ENCODE results near the gene ADAMTS19. TPM values are rescaled to one million over a fixed set of nuclear protein-coding genes. Genes with fewer than 3 reads are reported as not detected.

The ADAMTS19 gene
- total and polyA plus RNA-seq, 2 of the 13 experiments (the other 11 are each of a cell fraction or from before 2014, with no cell fraction given), result not detected

DNA sequence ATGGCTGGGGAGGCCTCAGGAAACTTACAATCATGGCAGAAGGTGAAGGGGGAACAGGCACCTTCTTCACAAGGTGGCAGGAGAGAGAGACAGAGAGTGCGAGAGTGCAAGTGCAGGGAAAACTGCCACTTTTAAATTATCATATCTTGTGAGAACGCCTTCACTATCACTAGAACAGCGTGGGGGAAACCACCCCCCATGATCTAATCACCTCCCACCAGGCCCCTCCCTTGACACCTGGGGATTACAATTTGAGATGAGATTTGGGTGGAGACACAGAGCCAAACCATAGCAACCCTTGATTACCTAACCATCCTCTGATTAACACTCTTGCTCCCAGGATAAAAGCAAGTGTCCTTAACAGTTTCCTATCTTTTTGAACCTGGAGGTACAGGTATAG lies 21.1 kb downstream of the ADAMTS19 start:
- H3K4me3 ChIP-seq (replicated peaks in 1 of 3; ENCODE audit: insufficient read depth in 1 of 3, low read depth in 2 of 3, low read length in 3 of 3), result no peak overlapping the region
- no peaks in the 10 kb centered on the region for H3K9me3 ChIP-seq (ENCODE audit: low read length)
- H3K4me2 ChIP-seq (ENCODE audit: low read depth, low read length), result no peak overlapping the region
- no peak overlapping the region for H3K9ac ChIP-seq (ENCODE audit: insufficient read depth, low read depth, low read length)
- 0% methylated on average over 3 of the region's 3 CpGs for WGBS (ENCODE audit: low lambda C conversion rate)
- POLR2A ChIA-PET, result no interaction called here
- no peak for TF ChIP-seq SRSF4 (IDR thresholded peaks at IDR 0.05; ENCODE audit: low read depth, low read length, poor library complexity, severe bottlenecking)
- TF ChIP-seq, protein P1, sequence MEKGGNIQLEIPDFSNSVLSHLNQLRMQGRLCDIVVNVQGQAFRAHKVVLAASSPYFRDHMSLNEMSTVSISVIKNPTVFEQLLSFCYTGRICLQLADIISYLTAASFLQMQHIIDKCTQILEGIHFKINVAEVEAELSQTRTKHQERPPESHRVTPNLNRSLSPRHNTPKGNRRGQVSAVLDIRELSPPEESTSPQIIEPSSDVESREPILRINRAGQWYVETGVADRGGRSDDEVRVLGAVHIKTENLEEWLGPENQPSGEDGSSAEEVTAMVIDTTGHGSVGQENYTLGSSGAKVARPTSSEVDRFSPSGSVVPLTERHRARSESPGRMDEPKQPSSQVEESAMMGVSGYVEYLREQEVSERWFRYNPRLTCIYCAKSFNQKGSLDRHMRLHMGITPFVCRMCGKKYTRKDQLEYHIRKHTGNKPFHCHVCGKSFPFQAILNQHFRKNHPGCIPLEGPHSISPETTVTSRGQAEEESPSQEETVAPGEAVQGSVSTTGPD (CRISPR knock-in tag; IDR thresholded peaks at IDR 0.05), result no peak
- no peak for TF ChIP-seq XRCC5 (optimal IDR thresholded peaks at IDR 0.05; ENCODE audit: low read length)
- TF ChIP-seq KMT2A (CRISPR knock-in tag; IDR thresholded peaks at IDR 0.05), result no peak
- TF ChIP-seq, protein P2, sequence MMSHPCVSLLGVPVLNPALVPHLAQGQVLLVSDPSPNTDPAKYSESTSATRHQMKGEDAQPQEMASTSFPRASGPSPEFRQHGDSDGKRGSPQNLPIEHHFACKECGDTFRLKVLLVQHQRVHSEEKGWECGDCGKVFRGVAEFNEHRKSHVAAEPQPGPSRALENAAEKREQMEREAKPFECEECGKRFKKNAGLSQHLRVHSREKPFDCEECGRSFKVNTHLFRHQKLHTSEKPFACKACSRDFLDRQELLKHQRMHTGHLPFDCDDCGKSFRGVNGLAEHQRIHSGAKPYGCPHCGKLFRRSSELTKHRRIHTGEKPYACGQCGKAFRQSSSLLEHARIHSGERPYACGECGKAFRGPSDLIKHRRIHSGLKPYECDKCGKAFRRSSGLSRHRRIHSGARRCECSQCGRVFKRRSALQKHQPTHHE (CRISPR knock-in tag; IDR thresholded peaks at IDR 0.05; ENCODE audit: borderline replicate concordance), result no peak
- TF ChIP-seq, protein P3, sequence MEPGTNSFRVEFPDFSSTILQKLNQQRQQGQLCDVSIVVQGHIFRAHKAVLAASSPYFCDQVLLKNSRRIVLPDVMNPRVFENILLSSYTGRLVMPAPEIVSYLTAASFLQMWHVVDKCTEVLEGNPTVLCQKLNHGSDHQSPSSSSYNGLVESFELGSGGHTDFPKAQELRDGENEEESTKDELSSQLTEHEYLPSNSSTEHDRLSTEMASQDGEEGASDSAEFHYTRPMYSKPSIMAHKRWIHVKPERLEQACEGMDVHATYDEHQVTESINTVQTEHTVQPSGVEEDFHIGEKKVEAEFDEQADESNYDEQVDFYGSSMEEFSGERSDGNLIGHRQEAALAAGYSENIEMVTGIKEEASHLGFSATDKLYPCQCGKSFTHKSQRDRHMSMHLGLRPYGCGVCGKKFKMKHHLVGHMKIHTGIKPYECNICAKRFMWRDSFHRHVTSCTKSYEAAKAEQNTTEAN (CRISPR knock-in tag; conservative IDR thresholded peaks at IDR 0.05), result no peak
- TF ChIP-seq ZNF354B (CRISPR knock-in tag; IDR thresholded peaks at IDR 0.05), result no peak
- TF ChIP-seq CENPT (CRISPR knock-in tag; IDR thresholded peaks at IDR 0.05; ENCODE audit: low read depth), result no peak
- no peak for TF ChIP-seq TBL1XR1 (IDR thresholded peaks at IDR 0.05; ENCODE audit: borderline replicate concordance, low read length, partially characterized antibody)
- no peak for TF ChIP-seq U2AF1 (optimal IDR thresholded peaks at IDR 0.05; ENCODE audit: low read depth, low read length)
- TF ChIP-seq ZNF790 (CRISPR knock-in tag; IDR thresholded peaks at IDR 0.05; ENCODE audit: borderline replicate concordance), result no peak
- no peak for TF ChIP-seq AGO2 (optimal IDR thresholded peaks at IDR 0.05; ENCODE audit: low read depth, low read length)
- no peak for TF ChIP-seq WIZ (CRISPR knock-in tag; IDR thresholded peaks at IDR 0.05)
- no peak overlapping the region for H2AFZ ChIP-seq (ENCODE audit: low read length)
- CTCF ChIA-PET (ENCODE audit: low intra/inter-chr PET ratio, low total read pairs), result no interaction called here
- H3K4me1 ChIP-seq (ENCODE audit: insufficient read depth, low read length), result no peaks in the 10 kb centered on the region
- no peaks in the 10 kb centered on the region for H3K27me3 ChIP-seq (ENCODE audit: control insufficient read depth in 1 of 2, insufficient read depth in 2 of 2, low read length in 2 of 2)
- H4K20me1 ChIP-seq (ENCODE audit: insufficient read depth, low read length), result no peaks in the 10 kb centered on the region
- in situ Hi-C loops (cut with HindIII; ENCODE audit: extremely low pct_ligation_motif_present, low pct_unique_long_range_greater_than_20kb) (no loop called here), intact Hi-C loops (cut with micrococcal nuclease; ENCODE audit: unreplicated experiment) (no loop called here)
- DNase-seq (ENCODE audit: low spot score) (no peak), FAIRE-seq (no peak), ATAC-seq (no peak)
- BruUV-seq (replicated peaks), result no TSS peak
- H3K36me3 ChIP-seq (replicated peaks in 1 of 2; ENCODE audit: control insufficient read depth in 1 of 2, insufficient read depth in 2 of 2, low read length in 2 of 2), result no peaks in the 10 kb centered on the region
- H3K79me2 ChIP-seq (ENCODE audit: insufficient read depth, low read length), result no peaks in the 10 kb centered on the region
- no peak overlapping the region for H3K27ac ChIP-seq (ENCODE audit: extremely low read length, insufficient read depth, low read length)

All from HepG2 (cell line).